ENCODE data around the gene KLHL30.

KLHL30 gene

DNA sequence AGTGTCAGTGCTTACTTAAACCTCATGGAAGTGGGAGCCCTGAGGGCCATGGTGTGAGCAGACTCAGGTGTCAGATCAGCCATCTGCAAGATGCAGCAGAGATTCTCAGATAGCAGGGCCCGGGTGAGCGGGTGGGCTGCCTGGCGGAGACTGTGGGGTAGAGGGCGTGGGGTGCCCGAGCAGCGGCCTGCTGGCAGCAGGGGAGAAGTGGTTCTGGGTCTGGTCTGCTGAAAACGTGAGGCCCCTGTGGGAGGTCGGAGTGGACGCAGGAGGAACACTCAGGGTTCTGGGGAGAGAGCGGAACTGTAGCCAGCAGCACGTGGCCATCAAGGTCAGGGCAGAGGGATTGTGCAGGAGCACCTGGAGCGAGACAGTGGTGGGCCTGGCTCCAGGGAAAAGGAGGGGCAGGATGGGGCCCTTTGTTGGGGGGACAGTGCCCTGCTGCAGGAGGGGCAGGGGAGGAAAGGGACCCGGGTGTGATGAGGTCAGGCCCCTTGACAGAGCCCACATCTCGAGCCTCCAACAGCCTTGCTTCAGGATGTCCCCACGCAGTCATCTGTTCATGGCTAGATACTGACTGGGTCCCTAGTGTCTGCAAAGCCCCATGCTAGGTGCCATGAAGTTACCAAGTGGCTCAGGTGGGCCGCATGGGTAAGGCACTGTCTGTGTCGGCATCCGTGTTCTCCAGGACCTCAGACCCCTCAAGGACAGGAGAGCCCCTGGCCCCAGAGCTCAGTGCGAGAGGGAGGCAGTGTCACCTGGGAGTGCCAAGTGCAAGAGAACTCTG lies 41.1 kb upstream of the KLHL30 start:
- TF ChIP-seq ZBTB7A (IDR thresholded peaks at IDR 0.05; ENCODE audit: low read depth) (no peak), TCF12 (IDR thresholded peaks at IDR 0.05; ENCODE audit: low read depth) (no peak), CREB1 (IDR thresholded peaks at IDR 0.05; ENCODE audit: low read depth) (no peak), TEAD4 (IDR thresholded peaks at IDR 0.05) (no peak), RAD21 (IDR thresholded peaks at IDR 0.05; ENCODE audit: low read depth) (no peak), FOXM1 (IDR thresholded peaks at IDR 0.05; ENCODE audit: borderline replicate concordance, low read depth) (no peak), EP300 (IDR thresholded peaks at IDR 0.05; ENCODE audit: borderline replicate concordance) (no peak), CEBPB (IDR thresholded peaks at IDR 0.05) (no peak), TAF1 (IDR thresholded peaks at IDR 0.05; ENCODE audit: low read depth) (no peak), NFIC (IDR thresholded peaks at IDR 0.05) (no peak), YY1 (IDR thresholded peaks at IDR 0.05; ENCODE audit: low read depth) (no peak), EGR1 (IDR thresholded peaks at IDR 0.05) (no peak)
- TF ChIP-seq, protein P1, sequence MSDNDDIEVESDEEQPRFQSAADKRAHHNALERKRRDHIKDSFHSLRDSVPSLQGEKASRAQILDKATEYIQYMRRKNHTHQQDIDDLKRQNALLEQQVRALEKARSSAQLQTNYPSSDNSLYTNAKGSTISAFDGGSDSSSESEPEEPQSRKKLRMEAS (IDR thresholded peaks at IDR 0.05): no peak
- TF ChIP-seq, protein P2, sequence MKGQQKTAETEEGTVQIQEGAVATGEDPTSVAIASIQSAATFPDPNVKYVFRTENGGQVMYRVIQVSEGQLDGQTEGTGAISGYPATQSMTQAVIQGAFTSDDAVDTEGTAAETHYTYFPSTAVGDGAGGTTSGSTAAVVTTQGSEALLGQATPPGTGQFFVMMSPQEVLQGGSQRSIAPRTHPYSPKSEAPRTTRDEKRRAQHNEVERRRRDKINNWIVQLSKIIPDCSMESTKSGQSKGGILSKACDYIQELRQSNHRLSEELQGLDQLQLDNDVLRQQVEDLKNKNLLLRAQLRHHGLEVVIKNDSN (IDR thresholded peaks at IDR 0.05): no peak
- TF ChIP-seq, protein P3, sequence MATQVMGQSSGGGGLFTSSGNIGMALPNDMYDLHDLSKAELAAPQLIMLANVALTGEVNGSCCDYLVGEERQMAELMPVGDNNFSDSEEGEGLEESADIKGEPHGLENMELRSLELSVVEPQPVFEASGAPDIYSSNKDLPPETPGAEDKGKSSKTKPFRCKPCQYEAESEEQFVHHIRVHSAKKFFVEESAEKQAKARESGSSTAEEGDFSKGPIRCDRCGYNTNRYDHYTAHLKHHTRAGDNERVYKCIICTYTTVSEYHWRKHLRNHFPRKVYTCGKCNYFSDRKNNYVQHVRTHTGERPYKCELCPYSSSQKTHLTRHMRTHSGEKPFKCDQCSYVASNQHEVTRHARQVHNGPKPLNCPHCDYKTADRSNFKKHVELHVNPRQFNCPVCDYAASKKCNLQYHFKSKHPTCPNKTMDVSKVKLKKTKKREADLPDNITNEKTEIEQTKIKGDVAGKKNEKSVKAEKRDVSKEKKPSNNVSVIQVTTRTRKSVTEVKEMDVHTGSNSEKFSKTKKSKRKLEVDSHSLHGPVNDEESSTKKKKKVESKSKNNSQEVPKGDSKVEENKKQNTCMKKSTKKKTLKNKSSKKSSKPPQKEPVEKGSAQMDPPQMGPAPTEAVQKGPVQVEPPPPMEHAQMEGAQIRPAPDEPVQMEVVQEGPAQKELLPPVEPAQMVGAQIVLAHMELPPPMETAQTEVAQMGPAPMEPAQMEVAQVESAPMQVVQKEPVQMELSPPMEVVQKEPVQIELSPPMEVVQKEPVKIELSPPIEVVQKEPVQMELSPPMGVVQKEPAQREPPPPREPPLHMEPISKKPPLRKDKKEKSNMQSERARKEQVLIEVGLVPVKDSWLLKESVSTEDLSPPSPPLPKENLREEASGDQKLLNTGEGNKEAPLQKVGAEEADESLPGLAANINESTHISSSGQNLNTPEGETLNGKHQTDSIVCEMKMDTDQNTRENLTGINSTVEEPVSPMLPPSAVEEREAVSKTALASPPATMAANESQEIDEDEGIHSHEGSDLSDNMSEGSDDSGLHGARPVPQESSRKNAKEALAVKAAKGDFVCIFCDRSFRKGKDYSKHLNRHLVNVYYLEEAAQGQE (IDR thresholded peaks at IDR 0.05; ENCODE audit: low read depth): no peak

DNA sequence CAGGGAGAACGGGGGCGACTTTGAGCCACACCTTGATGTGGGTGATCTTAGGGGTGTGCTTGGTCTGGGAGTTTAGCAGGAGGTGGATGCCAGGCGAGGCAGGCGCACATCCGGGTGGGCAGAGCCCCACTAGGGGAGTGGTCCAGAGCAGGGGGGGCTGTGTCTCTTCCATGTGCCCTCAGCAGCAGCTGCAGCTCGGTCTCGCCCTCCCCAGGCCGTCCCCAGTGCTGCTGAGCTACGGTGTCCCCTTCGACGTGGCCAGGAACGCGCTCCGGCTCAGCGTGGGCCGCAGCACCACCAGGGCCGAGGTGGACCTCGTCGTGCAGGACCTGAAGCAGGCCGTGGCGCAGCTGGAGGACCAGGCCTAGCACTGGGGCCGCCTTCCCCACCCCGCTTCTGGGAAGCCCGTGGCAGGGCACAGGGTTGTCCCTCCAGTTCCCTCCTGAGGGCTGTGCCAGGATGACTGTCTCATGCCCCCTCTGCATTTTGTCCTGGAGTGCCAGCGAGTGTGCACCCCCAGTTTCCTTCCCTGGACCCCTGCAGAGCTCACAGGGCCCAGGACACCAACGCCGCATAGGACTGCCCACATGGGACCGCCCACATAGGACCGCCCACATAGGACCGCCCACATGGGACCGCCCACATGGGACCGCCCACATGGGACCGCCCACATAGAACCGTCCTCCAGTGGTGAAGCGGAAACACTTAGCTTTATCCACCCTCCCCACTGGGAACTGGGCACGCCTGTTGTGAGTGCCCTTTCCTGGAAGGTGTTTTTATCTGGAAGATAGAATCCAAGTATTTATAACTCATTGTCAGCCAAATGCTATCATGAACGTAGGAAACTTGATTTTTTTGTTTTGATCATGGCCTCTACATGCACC lies 40.2 kb upstream of the KLHL30 start:
- TF ChIP-seq, protein P2 (IDR thresholded peaks at IDR 0.05): no peak
- TF ChIP-seq FOXM1 (IDR thresholded peaks at IDR 0.05; ENCODE audit: borderline replicate concordance, low read depth) (no peak), EP300 (IDR thresholded peaks at IDR 0.05; ENCODE audit: borderline replicate concordance) (no peak), EGR1 (IDR thresholded peaks at IDR 0.05) (peak; percentile 56; the same call in 1 of the 2 replicates), RAD21 (IDR thresholded peaks at IDR 0.05; ENCODE audit: low read depth) (no peak), CEBPB (IDR thresholded peaks at IDR 0.05) (no peak)
- TF ChIP-seq, protein P1 (IDR thresholded peaks at IDR 0.05): no peak

DNA sequence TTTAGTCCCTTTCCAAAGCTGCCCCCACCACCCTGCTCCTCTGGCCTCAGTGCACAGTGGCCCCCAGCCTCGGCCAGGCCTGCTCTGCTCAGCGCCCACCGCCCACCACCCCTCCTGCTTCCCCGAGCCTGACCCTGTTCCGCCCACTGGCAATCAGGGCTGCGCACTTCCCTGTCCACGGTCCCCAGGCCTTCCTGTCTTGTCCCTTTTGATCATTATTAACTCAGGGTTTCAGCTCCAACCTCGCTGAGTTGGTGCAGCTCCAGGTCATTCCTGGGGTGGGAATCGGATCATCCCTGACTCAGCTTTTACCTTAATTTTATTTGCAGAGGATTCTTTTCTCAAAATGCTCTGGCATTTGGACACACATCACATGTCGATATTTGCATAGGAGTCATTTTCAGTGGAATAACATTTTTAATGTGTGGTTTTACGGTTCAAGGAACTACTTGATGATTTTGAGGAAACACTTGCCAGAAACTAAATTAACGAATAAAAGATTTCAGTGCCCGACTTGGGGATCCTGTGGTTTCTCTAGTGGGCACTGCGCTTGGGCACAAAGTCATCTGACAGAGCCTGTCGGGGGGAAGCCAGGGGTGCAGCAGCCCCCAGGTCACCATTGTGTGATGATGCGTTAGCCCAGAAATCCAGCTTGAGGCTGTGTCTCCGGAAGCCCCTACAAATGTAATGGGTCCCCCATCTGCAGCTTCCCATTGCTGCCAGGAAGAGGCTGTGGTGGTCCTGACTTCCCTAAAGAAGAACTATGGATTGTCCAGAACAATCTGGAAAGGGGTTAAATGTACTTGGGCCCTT lies 39.4 kb upstream of the KLHL30 start:
- TF ChIP-seq RAD21 (IDR thresholded peaks at IDR 0.05; ENCODE audit: low read depth): no peak
- TF ChIP-seq CEBPB (IDR thresholded peaks at IDR 0.05): no peak
- TF ChIP-seq, protein P3 (IDR thresholded peaks at IDR 0.05; ENCODE audit: low read depth): no peak
- TF ChIP-seq TAF1 (IDR thresholded peaks at IDR 0.05; ENCODE audit: low read depth): no peak
- no peak for TF ChIP-seq CREB1 (IDR thresholded peaks at IDR 0.05; ENCODE audit: low read depth)
- no peak for TF ChIP-seq TCF12 (IDR thresholded peaks at IDR 0.05; ENCODE audit: low read depth)
- TF ChIP-seq, protein P1 (IDR thresholded peaks at IDR 0.05): no peak
- no peak for TF ChIP-seq YY1 (IDR thresholded peaks at IDR 0.05; ENCODE audit: low read depth)
- no peak for TF ChIP-seq TEAD4 (IDR thresholded peaks at IDR 0.05)
- no peak for TF ChIP-seq EGR1 (IDR thresholded peaks at IDR 0.05)
- no peak for TF ChIP-seq NFIC (IDR thresholded peaks at IDR 0.05)
- no peak for TF ChIP-seq EP300 (IDR thresholded peaks at IDR 0.05; ENCODE audit: borderline replicate concordance)
- TF ChIP-seq ZBTB7A (IDR thresholded peaks at IDR 0.05; ENCODE audit: low read depth): no peak
- TF ChIP-seq, protein P2 (IDR thresholded peaks at IDR 0.05): no peak
- no peak for TF ChIP-seq FOXM1 (IDR thresholded peaks at IDR 0.05; ENCODE audit: borderline replicate concordance, low read depth)

DNA sequence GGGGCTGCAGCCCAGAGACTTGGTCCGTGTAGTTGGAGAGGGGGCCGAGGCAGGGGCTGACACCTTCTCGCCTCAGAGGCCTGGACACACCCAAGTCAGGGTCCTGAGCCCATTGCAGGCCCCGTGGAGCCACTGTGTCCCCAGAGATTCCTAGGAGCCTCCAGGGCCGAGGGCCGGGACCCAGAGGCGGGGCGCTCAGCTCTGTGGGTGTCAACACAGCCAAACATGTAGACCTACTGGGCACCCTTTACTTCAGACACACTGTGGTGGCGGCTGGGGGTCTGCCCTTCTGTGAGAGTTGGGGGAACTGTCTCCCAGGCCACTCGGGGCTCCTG lies 38.8 kb upstream of the KLHL30 start:
- TF ChIP-seq CREB1 (IDR thresholded peaks at IDR 0.05; ENCODE audit: low read depth) (no peak), ZBTB7A (IDR thresholded peaks at IDR 0.05; ENCODE audit: low read depth) (no peak), EGR1 (IDR thresholded peaks at IDR 0.05) (no peak), TAF1 (IDR thresholded peaks at IDR 0.05; ENCODE audit: low read depth) (no peak), CEBPB (IDR thresholded peaks at IDR 0.05) (no peak), YY1 (IDR thresholded peaks at IDR 0.05; ENCODE audit: low read depth) (no peak), NFIC (IDR thresholded peaks at IDR 0.05) (no peak), TCF12 (IDR thresholded peaks at IDR 0.05; ENCODE audit: low read depth) (no peak), TEAD4 (IDR thresholded peaks at IDR 0.05) (no peak), FOXM1 (IDR thresholded peaks at IDR 0.05; ENCODE audit: borderline replicate concordance, low read depth) (no peak), EP300 (IDR thresholded peaks at IDR 0.05; ENCODE audit: borderline replicate concordance) (no peak), RAD21 (IDR thresholded peaks at IDR 0.05; ENCODE audit: low read depth) (no peak)
- TF ChIP-seq, protein P1 (IDR thresholded peaks at IDR 0.05): no peak
- TF ChIP-seq, protein P2 (IDR thresholded peaks at IDR 0.05): no peak
- TF ChIP-seq, protein P3 (IDR thresholded peaks at IDR 0.05; ENCODE audit: low read depth): no peak

Data from Ishikawa (cell line).